HuH-7 (cell line): ENCODE results near the gene ARHGEF18.

Source experiments
- DNase-seq: peaks from one replicate; pipeline ENCODE4 v3.0.0; 2011; ENCODE audit warnings: low spot score

ARHGEF18 gene

DNA sequence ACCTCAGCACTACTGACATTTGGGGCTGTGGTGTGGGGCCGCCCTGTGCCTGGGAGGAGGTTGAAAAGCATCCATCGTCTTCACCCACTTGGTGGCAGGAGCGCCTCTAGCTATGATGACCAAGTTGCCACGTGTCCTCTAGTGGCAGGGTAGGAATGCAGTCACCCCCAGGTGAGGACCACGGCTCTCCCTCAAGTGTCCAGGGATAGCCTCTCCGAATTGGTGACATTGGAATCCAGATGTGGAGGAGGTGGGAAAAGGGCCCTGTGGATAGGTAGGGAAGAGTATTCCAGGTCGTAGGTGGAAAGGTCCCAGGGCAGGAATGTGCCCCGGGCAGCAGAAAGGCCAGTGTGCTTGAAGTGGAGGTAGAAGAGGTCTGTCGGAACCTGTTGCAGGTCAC lies 37.6 kb downstream of the ARHGEF18 start:
- peak; percentile 51 for DNase-seq

- DNase-seq: no peak
Observed at GRCh38 chr19:7386769-7387168, 38.0 kb downstream of the ARHGEF18 start.

DNA sequence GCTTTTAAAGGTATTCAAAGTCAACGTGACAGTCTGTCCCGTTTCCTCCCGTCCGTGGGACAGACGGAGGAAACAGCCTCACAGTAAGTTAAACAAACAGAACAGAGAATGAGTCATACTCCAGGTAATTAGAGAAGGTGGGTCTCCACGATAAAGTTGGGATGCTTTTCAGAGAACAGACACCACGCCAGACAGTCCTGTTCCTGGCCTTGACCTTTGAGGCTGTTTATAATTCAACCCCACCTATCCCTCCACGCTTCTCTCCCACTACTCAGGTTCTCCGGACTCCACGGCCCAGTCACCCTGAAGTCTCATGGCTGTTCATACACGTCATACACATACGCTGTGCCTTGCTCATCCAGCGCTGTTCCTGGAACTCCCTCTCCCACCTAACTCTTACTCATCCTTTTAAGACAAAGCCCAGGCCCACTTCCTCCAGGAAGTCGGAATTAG lies 42.5 kb downstream of the ARHGEF18 start:
- DNase-seq: no peak

DNA sequence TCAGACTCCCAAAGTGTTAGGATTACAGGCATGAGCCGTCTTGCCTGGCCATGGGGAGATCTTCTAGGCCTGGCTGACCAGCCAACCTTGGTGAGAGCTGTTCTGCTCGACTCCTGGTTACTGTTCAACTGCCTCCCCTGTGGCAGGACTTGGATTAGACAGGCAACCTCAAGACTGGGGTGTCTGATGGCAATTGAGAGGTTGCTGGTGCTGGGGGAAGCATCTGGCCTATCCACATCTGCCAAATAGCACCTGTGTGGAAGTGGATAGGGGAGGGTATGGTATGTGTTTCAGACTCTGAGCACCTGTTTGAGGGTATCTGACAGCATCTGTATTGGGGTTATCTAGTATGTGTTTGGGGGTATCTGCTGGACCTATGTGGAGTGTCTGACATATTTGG lies 44.7 kb downstream of the ARHGEF18 start:
- no peak for DNase-seq

GRCh38 chr19:7393939-7394730 lies 45.4 kb downstream of the ARHGEF18 start:
- DNase-seq: no peak

DNA sequence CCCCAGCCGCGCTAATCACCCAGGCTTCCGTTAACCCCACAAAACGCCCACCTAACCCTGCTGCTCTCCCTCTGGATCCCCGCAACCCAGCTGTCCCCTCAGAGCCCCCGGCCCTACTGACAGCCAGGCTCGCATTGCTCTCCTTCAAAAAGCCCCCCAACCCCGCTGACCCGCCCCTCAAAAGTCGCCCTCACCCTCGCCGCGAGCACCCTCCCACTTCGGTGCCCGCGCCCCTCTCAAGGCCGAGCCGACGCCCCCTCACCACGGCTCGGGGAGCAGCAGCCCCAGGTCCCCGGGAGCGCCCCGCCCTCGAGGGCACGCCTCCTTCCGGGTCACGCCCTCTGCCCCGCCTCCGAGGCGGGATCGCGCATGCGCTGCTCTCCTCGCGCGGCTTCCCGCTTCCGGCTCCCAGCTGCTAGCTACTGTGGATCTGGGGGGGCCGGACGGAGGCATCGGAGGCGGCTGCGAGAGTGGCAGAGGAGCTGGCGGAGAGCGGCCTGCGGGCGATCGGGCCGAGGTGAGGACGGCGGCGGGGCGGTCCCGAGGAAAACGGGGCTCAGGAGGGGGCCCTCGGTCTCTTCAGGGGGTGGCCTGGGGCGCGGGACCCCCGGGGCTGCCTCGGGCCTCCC lies 46.1 kb downstream of the ARHGEF18 start:
- DNase-seq: peak; percentile 74

- no peak for DNase-seq
Observed at GRCh38 chr19:7395360-7396066, 46.8 kb downstream of the ARHGEF18 start.

GRCh38 chr19:7397687-7398086 lies 49.0 kb downstream of the ARHGEF18 start:
- no peak for DNase-seq
